ENCODE measurements around the gene EYS.
"Not testable (repeated sequence)": the region's sequence is repeated elsewhere in the genome, so short reads cannot be mapped to it uniquely, and the experiment has no call there.

Gene EYS

DNA sequence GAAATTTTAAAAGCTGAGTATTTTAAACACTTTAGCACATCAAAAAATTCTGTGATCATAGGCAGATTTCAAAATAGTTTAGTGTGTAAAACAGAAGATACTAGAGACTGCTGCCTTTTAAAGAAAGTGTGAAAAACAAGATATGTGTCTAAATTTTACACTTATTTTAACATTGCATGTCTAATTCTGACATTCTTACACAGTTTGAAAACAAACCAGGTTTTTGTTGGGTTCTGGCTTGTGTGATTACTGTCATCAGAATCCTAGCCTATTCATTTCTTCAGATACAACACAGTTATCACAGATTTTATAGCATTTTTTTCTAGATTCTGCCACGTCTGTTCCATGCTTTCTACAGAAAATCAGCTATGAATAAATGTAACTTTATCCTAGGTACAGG lies 257.1 kb downstream of the EYS start:
- no peak for DNase-seq

- no peak for DNase-seq
Observed at GRCh38 chr6:65448866-65449265, 258.2 kb downstream of the EYS start.

- no peak for DNase-seq
Observed at GRCh38 chr6:65436281-65436680, 270.7 kb downstream of the EYS start.

- DNase-seq = no peak
Observed at GRCh38 chr6:65416621-65417020, 290.4 kb downstream of the EYS start.

- DNase-seq = no peak
Observed at GRCh38 chr6:65410309-65410708, 296.7 kb downstream of the EYS start.

GRCh38 chr6:65402564-65402963 lies 304.5 kb downstream of the EYS start:
- no peak for DNase-seq

DNA sequence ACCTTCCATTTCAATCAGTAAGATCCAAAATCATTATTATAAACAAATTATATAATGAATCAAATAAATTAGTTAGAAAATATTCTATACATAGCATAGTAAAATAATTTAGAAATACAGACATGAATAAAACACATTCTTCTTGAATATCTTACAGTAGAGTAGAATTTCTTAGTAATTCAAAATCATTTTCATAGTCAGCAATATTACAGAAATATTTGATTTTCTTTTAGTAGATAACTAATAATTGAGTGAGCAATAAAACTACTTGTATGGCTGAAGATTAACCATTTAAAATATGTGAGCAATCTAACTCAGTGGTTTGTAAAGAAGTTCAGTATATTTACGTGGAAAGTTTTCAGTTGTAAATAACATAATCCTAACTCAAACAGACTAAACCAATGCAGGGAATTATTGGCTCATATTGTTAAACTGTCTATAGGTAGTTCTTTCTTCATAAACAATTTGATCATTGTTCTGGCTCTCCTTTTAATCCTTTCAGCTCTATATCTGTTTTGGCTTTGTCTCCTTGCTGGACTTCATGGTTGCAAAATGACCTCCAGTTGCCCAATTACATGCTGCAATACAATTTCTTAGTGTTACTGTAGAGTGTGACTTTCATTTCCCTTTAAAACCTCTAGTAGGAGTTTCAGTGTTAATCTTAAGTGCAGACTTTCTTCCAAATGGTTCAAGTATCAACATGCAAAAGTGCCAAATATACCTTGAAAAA lies 307.5 kb downstream of the EYS start:
- DNase-seq = no peak

GRCh38 chr6:65398851-65399250 lies 308.2 kb downstream of the EYS start:
- DNase-seq = no peak

DNA sequence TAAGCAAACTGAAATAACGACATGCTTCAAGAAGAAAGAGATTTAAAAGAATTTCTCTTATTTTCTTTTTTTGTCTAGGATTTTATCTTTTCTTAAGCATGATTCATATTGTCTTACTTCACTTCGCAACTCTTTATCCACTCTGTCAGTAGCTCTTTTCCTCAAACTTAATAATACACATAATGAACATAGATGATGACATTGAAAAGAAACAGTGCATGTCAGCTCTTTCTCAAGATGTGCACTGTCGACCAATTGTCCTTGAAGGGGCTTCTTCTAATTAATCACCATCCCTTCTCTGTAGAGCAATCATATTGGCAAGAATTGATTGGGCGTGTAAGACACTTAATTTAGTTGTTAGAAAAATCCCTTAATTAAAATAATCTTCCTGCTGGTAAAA lies 356.5 kb downstream of the EYS start:
- DNase-seq = no peak

DNA sequence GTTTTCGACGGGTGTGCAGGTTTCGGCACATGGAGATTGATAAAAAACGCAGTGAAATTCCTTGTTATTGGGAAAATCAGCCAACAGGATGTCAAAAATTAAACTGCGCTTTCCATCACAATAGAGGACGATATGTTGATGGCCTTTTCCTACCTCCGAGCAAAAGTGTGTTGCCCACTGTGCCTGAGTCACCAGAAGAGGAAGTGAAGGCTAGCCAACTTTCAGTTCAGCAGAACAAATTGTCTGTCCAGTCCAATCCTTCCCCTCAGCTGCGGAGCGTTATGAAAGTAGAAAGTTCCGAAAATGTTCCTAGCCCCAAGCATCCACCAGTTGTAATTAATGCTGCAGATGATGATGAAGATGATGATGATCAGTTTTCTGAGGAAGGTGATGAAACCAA lies 404.4 kb downstream of the EYS start:
- DNase-seq = not testable (repeated sequence)

GRCh38 chr6:65299236-65299635 lies 407.8 kb downstream of the EYS start:
- DNase-seq = no peak

DNA sequence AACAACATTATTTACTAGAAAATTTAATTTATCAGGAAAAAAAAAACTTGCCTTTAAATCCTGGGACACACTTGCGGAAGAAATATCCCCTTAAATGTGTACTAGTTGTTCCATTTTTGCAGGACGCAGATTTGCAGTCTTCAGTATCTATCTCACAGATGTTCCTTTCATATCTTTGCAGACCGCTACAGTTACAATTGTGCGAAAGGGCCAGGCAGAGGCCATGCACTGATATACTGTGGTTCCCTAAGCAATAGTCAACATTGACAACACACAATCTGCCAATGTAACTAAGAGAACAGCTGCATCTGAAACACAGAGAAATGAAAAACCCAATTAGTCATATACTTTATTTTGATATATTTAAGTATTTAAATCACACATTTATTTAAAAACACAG lies 411.2 kb downstream of the EYS start:
- DNase-seq = no peak

DNA sequence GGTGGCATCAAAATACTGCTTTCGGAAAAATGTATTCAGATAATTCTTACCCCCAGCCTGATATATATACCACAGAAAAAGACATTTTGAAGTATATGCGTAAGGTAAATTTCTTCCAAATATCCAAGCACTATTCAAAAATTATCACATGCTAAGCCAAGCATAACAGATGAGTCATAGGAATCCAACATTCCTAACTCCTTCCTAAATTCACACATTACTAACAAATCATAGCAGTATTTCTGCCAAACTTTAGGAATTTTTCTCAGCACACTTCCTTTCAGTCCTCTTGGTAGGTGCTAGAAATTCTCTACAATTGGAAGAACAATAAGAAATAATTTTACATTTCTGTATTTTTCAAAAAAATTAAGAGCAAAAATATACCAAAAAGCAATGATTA lies 417.5 kb downstream of the EYS start:
- DNase-seq = no peak

GRCh38 chr6:65285275-65285674 lies 421.8 kb downstream of the EYS start:
- no peak for DNase-seq

GRCh38 chr6:65280060-65280459 lies 427.0 kb downstream of the EYS start:
- DNase-seq = no peak

DNA sequence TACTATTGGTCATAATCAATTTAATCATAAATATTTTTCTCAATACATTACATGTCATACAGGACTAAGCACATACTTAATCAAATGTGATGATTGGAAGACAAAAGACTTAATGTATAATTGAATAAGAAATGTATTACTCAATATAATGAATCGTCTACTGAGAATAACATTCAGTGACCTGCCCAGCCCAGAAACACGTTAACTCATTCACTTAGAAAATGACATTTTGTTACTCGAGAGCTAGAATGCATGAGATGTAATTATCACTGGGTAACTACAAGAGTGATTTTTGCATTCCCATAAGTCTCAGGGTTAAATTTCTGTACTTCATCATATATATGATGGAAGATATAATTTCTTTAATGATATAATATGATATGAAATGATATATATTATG lies 444.8 kb downstream of the EYS start:
- no peak for DNase-seq

DNA sequence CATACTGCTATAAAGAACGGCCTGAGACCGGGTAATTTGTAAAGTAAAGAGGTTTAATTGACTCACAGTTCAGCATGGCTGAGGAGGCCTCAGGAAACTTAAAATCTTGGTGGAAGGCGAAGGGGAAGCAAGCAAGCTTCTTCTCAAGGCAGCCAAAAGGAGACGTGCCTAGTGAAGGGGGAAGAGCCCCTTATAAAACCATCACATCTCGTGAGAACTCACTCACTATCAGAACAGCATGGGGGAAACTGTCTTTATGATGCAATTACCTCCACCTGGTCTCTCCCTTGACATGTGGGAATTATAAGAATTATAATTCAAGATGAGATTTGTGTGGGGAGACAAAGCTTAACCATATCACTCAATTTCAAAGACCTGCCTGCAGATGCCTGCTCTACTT lies 447.0 kb downstream of the EYS start:
- DNase-seq = no peak

DNA sequence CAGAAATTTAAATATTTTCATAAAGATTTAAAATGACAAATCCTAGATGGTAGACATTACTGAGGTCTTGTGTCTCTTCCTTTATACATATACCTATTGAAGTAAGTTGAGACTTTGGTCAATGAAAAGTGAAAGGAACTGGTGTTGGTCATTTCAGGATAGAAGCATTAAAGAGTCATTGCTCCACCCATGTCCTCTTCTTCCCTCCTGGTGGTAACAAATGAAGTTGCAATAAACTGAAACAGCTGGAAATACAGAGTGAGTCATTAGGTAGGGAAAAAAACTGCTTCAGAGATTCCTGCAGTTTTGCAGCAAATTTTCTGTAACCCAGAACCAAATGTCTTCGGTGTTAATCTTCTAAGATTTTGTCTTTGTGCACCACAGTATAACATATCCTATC lies 448.0 kb downstream of the EYS start:
- no peak for DNase-seq

DNA sequence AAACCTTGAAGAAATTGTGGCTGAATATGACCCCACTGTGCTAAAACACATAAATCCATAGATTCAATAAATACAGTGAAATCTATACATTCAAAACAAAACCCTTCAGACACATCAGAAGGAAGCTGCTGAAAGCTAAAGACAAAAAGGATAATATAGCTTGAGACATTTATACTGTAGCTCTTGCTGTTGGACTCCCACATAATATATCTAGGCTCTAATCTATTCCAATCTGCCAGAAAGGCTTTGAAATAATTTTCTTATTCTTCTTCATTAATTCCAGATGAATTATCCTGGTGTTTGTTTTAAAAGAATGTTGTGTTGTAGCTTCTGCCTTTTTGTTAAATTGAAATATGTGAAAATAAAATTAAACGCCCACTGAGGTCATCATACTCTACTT lies 454.0 kb downstream of the EYS start:
- DNase-seq = no peak

DNA sequence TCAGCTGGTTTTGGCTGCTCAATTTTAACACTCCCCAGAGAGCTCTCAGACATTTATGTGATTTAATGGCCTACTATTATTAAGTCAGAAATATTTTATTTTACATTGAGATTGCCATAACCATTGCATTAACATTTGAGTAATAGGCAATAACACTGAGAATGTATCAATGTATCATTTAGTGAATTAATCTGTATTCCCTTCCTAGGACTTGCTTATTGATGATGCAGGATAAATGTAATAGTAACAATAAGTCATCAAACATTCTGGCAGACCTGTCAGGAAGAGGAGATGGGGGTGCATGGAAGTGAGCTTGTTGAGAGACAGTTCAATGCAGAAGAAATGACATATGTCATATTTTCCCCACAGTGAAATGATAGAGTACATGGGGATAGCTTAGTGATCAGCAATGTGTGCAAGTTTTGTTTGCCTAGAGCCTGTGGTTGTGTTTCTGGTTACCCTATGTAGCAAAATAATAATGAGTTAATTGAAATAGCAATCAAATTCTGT lies 458.9 kb downstream of the EYS start:
- DNase-seq = no peak

- no peak for DNase-seq
Observed at GRCh38 chr6:65231616-65232015, 475.4 kb downstream of the EYS start.

GRCh38 chr6:65229825-65230224 lies 477.2 kb downstream of the EYS start:
- DNase-seq = no peak

- no peak for DNase-seq
Observed at GRCh38 chr6:65221153-65221552, 485.9 kb downstream of the EYS start.

GRCh38 chr6:65202738-65203137 lies 504.3 kb downstream of the EYS start:
- no peak for DNase-seq

DNA sequence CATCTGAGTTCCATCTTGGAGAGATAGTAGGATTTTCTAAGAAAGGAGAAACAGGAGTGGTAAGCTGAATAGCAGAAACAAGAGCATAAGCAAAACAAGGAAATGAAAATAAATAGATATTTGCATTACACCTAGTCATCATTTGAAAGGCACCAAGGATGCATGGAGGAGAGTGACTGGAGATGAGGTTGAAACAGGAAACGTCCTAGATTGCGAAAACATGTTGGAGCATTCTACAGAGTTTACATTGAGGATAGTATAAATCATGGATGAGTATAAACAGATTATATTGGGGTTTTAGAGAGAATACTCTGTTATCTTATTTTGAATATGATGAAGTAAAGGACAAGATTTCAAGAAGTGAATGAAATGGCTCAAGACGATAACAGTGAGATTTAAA lies 507.3 kb downstream of the EYS start:
- no peak for DNase-seq
